HG02885 (cell line): ENCODE measurements around the gene MYD88.
"Not testable (repeated sequence)": the region's sequence is repeated elsewhere in the genome, so short reads cannot be mapped to it uniquely, and the experiment has no call there.

Source experiments
- ATAC-seq: cut with Tn5 transposase; IDR thresholded peaks from one replicate; pipeline ENCODE4 v1.9.1; 2021; ENCODE audit warnings: mild to moderate bottlenecking; ENCODE audit not compliant: unreplicated experiment, poor library complexity

The MYD88 gene

GRCh38 chr3:38124324-38125122, 13.9 kb upstream of the MYD88 start:
- no peak for ATAC-seq

GRCh38 chr3:38125305-38126120, 12.9 kb upstream of the MYD88 start:
- ATAC-seq, result no peak

GRCh38 chr3:38126121-38126892, 12.2 kb upstream of the MYD88 start:
- no peak for ATAC-seq

- no peak for ATAC-seq
These were observed 10.7 kb upstream of the MYD88 start for GRCh38 chr3:38127611-38128302.

GRCh38 chr3:38128303-38128655, 10.2 kb upstream of the MYD88 start:
- no peak for ATAC-seq

GRCh38 chr3:38129058-38129457, 9.4 kb upstream of the MYD88 start:
- ATAC-seq, result no peak

- no peak for ATAC-seq
These were observed 7.8 kb upstream of the MYD88 start for GRCh38 chr3:38130631-38131065.

GRCh38 chr3:38131621-38132369, 6.7 kb upstream of the MYD88 start:
- ATAC-seq, result no peak

- no peak for ATAC-seq
These were observed 5.3 kb upstream of the MYD88 start for GRCh38 chr3:38133209-38133556.

- ATAC-seq, result no peak
These were observed 4.7 kb upstream of the MYD88 start for GRCh38 chr3:38133557-38134405.

- not testable (repeated sequence) for ATAC-seq
These were observed 3.8 kb upstream of the MYD88 start for GRCh38 chr3:38134517-38135143.

GRCh38 chr3:38135621-38136277, 2.7 kb upstream of the MYD88 start:
- ATAC-seq, result not testable (repeated sequence)

GRCh38 chr3:38136393-38136776, 2.1 kb upstream of the MYD88 start:
- no peak for ATAC-seq

GRCh38 chr3:38136777-38137614, 1.5 kb upstream of the MYD88 start, which contains the start of gene ACAA1:
Gene ACAA1, minus strand, starts transcription at chr3:38137127. Its CDS starts 92 bp downstream, at chr3:38137035.
- ATAC-seq, result peak; percentile 90

- ATAC-seq, result no peak
These were observed 679 bp upstream of the MYD88 start for GRCh38 chr3:38137615-38138348.

- ATAC-seq, result no peak
These were observed 730 bp downstream of the MYD88 start for GRCh38 chr3:38139191-38139590.
